ENCODE results near the gene TRABD2A. TPM values are rescaled to one million over a fixed set of nuclear protein-coding genes. Genes with fewer than 3 reads are reported as not detected.

The TRABD2A gene
- total and polyA plus RNA-seq, 2 donors: 1.6 to 13.8 TPM

DNA sequence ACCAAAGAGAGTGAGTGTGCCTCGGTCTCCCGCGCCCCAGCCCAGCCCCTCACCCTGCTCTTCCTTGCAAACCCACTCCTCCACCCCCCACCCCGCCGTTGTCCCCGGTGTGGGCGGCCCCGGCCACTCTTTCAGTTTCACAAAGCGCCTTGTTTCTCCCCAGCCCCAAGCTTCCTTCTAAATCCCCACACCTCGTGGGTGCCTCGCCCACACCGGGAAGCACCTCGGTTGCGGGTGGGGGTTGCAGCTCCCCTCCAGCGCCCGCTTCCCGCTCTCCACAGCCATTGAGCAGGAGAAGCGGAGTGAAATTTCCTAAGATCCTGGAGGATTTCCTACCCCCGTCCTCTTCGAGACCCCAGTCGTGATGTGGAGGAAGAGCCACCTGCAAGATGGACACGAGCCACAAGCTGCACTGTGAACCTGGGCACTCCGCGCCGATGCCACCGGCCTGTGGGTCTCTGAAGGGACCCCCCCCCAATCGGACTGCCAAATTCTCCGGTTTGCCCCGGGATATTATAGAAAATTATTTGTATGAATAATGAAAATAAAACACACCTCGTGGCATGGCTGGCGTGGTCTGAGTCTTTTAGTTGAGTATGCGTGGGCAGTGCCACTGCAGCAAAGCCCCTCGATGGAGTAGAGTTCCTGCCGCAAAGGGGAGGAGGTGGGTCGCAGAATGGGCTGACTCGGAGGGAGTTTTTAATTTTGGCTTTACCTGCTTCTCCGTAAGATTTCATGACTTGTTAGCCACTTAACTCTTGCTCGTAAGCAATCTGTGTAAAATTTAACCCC lies 25.4 kb upstream of the TRABD2A start:
- no peaks in the 10 kb centered on the region for H3K9me3 ChIP-seq (ENCODE audit: control insufficient read depth in 2 of 2, insufficient read depth in 1 of 2, low read length in 1 of 2)
- WGBS: under 1% methylated on average over 38 of the region's 38 CpGs
- peaks cover 7 to 26% of the 10 kb centered on the region in 2 donors for H3K4me1 ChIP-seq (ENCODE audit: control insufficient read depth in 2 of 2, insufficient read depth in 2 of 2, low read length in 2 of 2)
- peaks cover 0 to 5% of the 10 kb centered on the region in 2 donors for H3K27me3 ChIP-seq (ENCODE audit: control insufficient read depth in 2 of 2, insufficient read depth in 1 of 2, low read length in 1 of 2)
- peak overlapping the region; percentile 90 to 97 for H3K4me3 ChIP-seq (ENCODE audit: low read length in 2 of 2)
- peak in 1 of 9 donors; percentile 34 for DNase-seq (ENCODE audit: low read depth in 6 of 9, low spot score in 9 of 9)
- peak overlapping the region; percentile 86 to 98 for H3K27ac ChIP-seq (ENCODE audit: low read depth in 1 of 2, low read length in 1 of 2)
- peaks cover 2 to 6% of the 10 kb centered on the region in 2 donors for H3K36me3 ChIP-seq (ENCODE audit: control insufficient read depth in 2 of 2, insufficient read depth in 2 of 2, low read length in 1 of 2)

DNA sequence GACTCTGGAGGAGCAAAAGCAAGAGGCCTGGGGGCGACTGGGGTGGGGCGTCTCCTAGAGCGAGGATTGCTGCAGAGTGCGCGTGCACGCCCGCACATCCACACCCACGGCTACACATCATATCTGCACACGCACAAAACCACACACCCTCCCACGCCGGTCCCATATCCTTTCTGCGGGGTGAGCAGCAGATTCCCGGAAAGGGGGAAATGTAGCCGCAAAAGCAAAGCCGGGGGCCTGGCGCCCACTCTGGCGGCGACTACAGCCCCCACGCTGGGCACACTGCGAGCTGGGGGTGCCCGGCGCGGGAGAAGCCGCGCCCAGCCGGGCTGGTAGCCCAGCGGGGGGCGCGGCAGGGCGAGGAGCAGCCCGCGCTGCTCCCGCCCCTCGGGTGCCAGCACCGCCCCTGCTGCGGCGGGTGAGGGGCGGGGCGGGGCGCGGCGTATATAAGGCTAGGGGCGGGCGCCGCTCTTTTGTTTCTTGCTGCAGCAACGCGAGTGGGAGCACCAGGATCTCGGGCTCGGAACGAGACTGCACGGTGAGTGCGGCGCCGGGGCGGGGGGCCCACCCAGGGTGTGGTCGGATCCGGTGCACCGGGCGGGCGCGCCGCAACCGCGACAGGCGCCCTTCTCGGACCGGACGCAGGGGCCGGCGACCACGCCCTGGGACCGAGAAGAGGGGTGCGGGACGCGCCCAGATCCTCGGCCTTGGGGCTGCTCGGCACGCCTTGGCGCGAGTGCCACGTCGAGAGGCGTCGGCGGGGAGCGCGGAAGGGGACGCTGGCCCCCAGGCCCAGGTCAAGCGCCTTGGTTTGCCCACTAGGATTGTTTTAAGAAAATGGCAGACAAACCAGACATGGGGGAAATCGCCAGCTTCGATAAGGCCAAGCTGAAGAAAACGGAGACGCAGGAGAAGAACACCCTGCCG lies 24.6 kb upstream of the TRABD2A start, which contains the start of gene TMSB10:
Gene TMSB10 (plus strand): TSS at position 476 of the 927 bp plus-strand sequence.
- Histone ChIP-seq H3K27ac (ENCODE audit: low read depth in 1 of 2, low read length in 1 of 2) (peak within 1 kb of the TSS; percentile 86 to 98), H3K27me3 (ENCODE audit: control insufficient read depth in 2 of 2, insufficient read depth in 1 of 2, low read length in 1 of 2) (peaks cover 0 to 5% of the 10 kb centered on the region in 2 donors), H3K9me3 (ENCODE audit: control insufficient read depth in 2 of 2, insufficient read depth in 1 of 2, low read length in 1 of 2) (no peaks in the 10 kb centered on the region), H3K4me1 (ENCODE audit: control insufficient read depth in 2 of 2, insufficient read depth in 2 of 2, low read length in 2 of 2) (peaks cover 7 to 26% of the 10 kb centered on the region in 2 donors), H3K4me3 (ENCODE audit: low read length in 2 of 2) (peak within 1 kb of the TSS; percentile 90 to 97), H3K36me3 (ENCODE audit: control insufficient read depth in 2 of 2, insufficient read depth in 2 of 2, low read length in 1 of 2) (peaks cover 2 to 6% of the 10 kb centered on the region in 2 donors)
- WGBS: under 1% methylated on average over 94 of the region's 94 CpGs
- DNase-seq (ENCODE audit: low read depth in 6 of 9, low spot score in 9 of 9): peak in 7 of 9 donors; percentile 78 to 95 (median 87)

DNA sequence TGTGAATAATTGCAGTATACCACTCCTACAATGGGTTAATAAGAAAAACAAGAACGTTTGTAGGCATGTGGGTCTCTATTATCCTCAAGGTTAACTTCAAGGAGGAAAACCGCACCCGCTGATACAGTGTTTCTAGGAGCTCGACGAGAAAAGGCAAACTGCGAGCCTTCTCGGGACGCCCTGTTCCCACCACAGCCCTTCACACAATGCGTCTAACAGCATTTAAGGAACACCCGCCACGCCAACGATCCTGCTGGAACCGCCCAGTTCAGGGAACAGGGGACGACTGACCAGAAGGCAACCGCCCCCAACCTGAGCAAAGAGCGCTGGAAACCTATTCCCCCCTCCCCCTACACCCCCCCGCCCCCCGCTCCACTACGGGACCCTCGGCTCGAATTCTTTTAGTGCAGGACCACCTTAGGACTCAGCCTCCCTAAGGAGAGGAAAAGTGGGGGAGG lies 23.9 kb upstream of the TRABD2A start:
- peaks cover 7 to 26% of the 10 kb centered on the region in 2 donors for H3K4me1 ChIP-seq (ENCODE audit: control insufficient read depth in 2 of 2, insufficient read depth in 2 of 2, low read length in 2 of 2)
- under 1% methylated on average over 21 of the region's 21 CpGs for WGBS
- H3K4me3 ChIP-seq (ENCODE audit: low read length in 2 of 2): peak overlapping the region; percentile 73 to 90
- H3K9me3 ChIP-seq (ENCODE audit: control insufficient read depth in 2 of 2, insufficient read depth in 1 of 2, low read length in 1 of 2): no peaks in the 10 kb centered on the region
- H3K27me3 ChIP-seq (ENCODE audit: control insufficient read depth in 2 of 2, insufficient read depth in 1 of 2, low read length in 1 of 2): peaks cover 0 to 5% of the 10 kb centered on the region in 2 donors
- peaks cover 2 to 6% of the 10 kb centered on the region in 2 donors for H3K36me3 ChIP-seq (ENCODE audit: control insufficient read depth in 2 of 2, insufficient read depth in 2 of 2, low read length in 1 of 2)
- DNase-seq (ENCODE audit: low read depth in 6 of 9, low spot score in 9 of 9): peak in 1 of 9 donors; percentile 62
- peak overlapping the region; percentile 80 to 98 for H3K27ac ChIP-seq (ENCODE audit: low read depth in 1 of 2, low read length in 1 of 2)

DNA sequence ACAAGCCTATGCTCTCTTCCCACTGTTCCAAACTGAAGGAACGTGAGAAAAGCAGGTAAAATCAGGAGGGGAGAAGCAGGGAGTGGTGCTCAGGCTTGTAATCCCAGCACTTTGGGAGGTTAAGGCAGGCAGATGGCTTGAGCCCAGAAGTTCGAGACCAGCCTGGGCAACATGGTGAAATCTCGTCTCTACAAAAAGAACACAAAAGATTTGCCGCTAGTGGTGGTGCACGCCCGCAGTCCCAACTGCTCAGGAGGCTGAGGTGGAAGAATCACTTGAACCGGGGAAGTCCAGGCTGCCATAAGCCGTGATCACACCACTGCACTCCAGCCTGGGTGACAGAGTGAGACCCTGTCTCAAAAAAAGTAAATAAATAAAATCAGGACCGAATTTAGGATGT lies 23.3 kb upstream of the TRABD2A start:
- Histone ChIP-seq H3K36me3 (ENCODE audit: control insufficient read depth in 2 of 2, insufficient read depth in 2 of 2, low read length in 1 of 2) (peaks cover under 1 to 2% of the 10 kb centered on the region in 2 donors), H3K27me3 (ENCODE audit: control insufficient read depth in 2 of 2, insufficient read depth in 1 of 2, low read length in 1 of 2) (peaks cover 0 to 5% of the 10 kb centered on the region in 2 donors), H3K9me3 (ENCODE audit: control insufficient read depth in 2 of 2, insufficient read depth in 1 of 2, low read length in 1 of 2) (no peaks in the 10 kb centered on the region), H3K27ac (ENCODE audit: low read depth in 1 of 2, low read length in 1 of 2) (no peak overlapping the region), H3K4me3 (ENCODE audit: low read length in 2 of 2) (no peak overlapping the region), H3K4me1 (ENCODE audit: control insufficient read depth in 2 of 2, insufficient read depth in 2 of 2, low read length in 2 of 2) (peaks cover 7 to 28% of the 10 kb centered on the region in 2 donors)
- no peak for DNase-seq (ENCODE audit: low read depth in 6 of 9, low spot score in 9 of 9)
- WGBS: 88% methylated on average over 9 of the region's 9 CpGs

DNA sequence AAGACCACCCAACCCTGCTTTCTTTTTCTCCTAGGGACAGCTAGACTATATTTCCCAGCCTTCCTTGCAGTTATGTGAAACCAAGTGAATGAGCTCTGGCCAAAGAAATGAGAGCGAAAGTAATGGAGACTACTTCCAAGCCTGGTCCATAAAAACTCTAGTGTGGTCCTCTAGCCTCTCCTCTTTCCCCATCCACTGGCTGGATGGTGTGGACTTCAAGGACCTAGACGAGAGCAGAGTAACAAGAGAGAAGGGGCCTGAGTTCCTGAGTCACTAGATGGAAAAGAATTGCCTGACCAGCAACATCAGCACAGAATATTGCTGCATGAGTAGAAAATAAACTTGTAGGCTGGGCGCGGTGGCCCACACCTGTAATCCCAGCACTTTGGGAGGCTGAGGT lies 21.6 kb upstream of the TRABD2A start:
- H3K36me3 ChIP-seq (ENCODE audit: control insufficient read depth in 2 of 2, insufficient read depth in 2 of 2, low read length in 1 of 2): no peaks in the 10 kb centered on the region
- H3K4me3 ChIP-seq (ENCODE audit: low read length in 2 of 2): no peak overlapping the region
- no peak for DNase-seq (ENCODE audit: low read depth in 6 of 9, low spot score in 9 of 9)
- 97% methylated on average over 4 of the region's 4 CpGs for WGBS
- H3K9me3 ChIP-seq (ENCODE audit: control insufficient read depth in 2 of 2, insufficient read depth in 1 of 2, low read length in 1 of 2): no peaks in the 10 kb centered on the region
- peaks cover 11 to 26% of the 10 kb centered on the region in 2 donors for H3K4me1 ChIP-seq (ENCODE audit: control insufficient read depth in 2 of 2, insufficient read depth in 2 of 2, low read length in 2 of 2)
- H3K27me3 ChIP-seq (ENCODE audit: control insufficient read depth in 2 of 2, insufficient read depth in 1 of 2, low read length in 1 of 2): peaks cover 0 to 5% of the 10 kb centered on the region in 2 donors
- H3K27ac ChIP-seq (ENCODE audit: low read depth in 1 of 2, low read length in 1 of 2): no peak overlapping the region

DNA sequence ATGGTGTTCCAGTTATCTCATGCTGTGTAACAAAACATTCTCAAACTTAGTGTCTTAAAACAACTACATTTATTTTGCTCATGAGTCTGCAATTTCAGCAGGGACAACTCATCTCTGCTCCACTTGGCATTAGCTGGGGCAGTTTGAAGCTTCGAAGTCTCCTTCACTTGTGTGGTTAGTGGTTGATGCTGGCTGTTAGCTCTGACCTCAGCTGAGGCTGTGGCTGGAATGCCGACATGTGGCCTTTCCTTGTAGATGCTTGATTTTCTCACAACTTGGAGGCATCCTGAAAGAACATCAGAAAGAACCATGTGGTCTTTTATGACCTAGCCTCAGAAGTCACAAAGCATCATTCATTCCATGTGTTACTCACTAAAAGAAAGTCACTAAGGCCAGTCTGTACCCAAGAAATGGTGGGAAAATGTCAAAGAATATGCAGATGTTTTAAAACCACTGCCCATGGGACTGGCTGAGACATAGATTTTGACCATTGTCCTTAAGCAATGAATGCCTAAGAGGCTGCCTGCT lies 20.8 kb upstream of the TRABD2A start:
- no peaks in the 10 kb centered on the region for H3K36me3 ChIP-seq (ENCODE audit: control insufficient read depth in 2 of 2, insufficient read depth in 2 of 2, low read length in 1 of 2)
- H3K4me3 ChIP-seq (ENCODE audit: low read length in 2 of 2): no peak overlapping the region
- no peak for DNase-seq (ENCODE audit: low read depth in 6 of 9, low spot score in 9 of 9)
- WGBS: 40% methylated on average over 2 of the region's 2 CpGs
- H3K4me1 ChIP-seq (ENCODE audit: control insufficient read depth in 2 of 2, insufficient read depth in 2 of 2, low read length in 2 of 2): peaks cover 7 to 19% of the 10 kb centered on the region in 2 donors
- no peak overlapping the region for H3K27ac ChIP-seq (ENCODE audit: low read depth in 1 of 2, low read length in 1 of 2)
- H3K27me3 ChIP-seq (ENCODE audit: control insufficient read depth in 2 of 2, insufficient read depth in 1 of 2, low read length in 1 of 2): peaks cover 0 to 5% of the 10 kb centered on the region in 2 donors
- no peaks in the 10 kb centered on the region for H3K9me3 ChIP-seq (ENCODE audit: control insufficient read depth in 2 of 2, insufficient read depth in 1 of 2, low read length in 1 of 2)

DNA sequence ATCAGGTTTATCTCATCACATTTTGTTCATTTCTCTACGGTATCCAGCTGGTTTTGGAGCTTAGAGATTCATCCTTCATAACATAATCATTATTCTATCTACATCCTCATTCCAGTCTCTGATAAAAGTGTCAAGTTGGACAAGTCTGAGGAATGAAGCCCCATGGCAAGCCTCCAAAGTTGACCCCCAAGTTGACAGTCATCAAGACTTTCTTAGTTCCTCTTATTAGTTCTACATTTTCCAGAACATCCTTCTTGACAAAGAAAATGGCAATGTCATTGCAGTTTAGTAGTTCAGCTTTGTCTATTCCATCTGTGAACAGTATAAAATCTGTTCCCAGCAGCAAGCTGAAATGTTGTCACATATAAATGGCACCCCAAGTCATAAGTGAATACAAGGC lies 20.1 kb upstream of the TRABD2A start:
- no peak for DNase-seq (ENCODE audit: low read depth in 6 of 9, low spot score in 9 of 9)
- Histone ChIP-seq H3K4me1 (ENCODE audit: control insufficient read depth in 2 of 2, insufficient read depth in 2 of 2, low read length in 2 of 2) (peaks cover 7 to 19% of the 10 kb centered on the region in 2 donors), H3K27ac (ENCODE audit: low read depth in 1 of 2, low read length in 1 of 2) (no peak overlapping the region), H3K4me3 (ENCODE audit: low read length in 2 of 2) (no peak overlapping the region), H3K27me3 (ENCODE audit: control insufficient read depth in 2 of 2, insufficient read depth in 1 of 2, low read length in 1 of 2) (peaks cover 0 to 2% of the 10 kb centered on the region in 2 donors), H3K9me3 (ENCODE audit: control insufficient read depth in 2 of 2, insufficient read depth in 1 of 2, low read length in 1 of 2) (no peaks in the 10 kb centered on the region), H3K36me3 (ENCODE audit: control insufficient read depth in 2 of 2, insufficient read depth in 2 of 2, low read length in 1 of 2) (no peaks in the 10 kb centered on the region)
- WGBS: 95% methylated on average over 1 of the region's 1 CpG

DNA sequence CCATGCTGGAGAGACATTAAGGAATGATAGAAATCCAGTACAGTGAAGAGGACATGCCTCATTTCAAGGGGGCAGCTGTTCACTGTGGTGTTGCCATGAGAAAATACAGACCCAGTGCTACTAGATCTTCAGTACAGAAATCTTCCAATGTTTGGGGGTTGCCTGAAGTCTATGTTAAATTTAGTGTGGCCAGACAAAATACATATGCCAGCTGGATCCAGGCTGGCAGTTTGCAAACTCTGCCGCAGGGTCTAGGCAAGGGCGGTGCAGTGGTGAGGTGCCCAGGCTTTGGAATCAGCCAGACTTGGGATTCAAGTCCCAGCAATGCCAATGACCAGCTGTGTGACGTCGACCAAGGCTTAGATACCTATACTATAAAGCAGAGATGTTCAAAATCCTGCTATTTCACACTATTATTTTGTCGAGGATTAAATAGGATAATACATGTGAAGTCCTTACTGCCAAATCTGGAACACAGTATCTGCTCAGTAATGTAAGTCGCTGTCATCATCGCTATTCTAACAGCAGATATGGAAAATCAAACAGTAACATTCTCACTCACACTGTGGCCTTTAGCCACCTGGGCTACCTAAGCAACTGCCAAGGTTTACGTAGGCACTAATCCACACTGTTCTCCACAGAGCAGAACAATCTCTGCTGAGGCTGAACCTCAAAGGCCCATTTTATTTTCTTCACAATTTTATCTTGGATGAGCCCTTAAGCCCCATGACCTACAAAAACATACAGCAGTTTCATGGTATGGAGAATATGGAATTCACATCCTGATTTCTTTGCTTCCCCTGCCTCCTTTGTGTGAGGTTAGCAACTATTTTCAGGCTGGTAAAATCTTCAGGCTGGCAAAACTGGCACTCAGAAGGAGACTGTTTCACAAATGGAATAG lies 18.7 kb upstream of the TRABD2A start:
- H3K4me1 ChIP-seq (ENCODE audit: control insufficient read depth in 2 of 2, insufficient read depth in 2 of 2, low read length in 2 of 2): peaks cover 13 to 21% of the 10 kb centered on the region in 2 donors
- no peak overlapping the region for H3K27ac ChIP-seq (ENCODE audit: low read depth in 1 of 2, low read length in 1 of 2)
- 98% methylated on average over 8 of the region's 8 CpGs for WGBS

More for the DNA sequence above, 18.7 kb upstream of the TRABD2A start:
- no peaks in the 10 kb centered on the region for H3K27me3 ChIP-seq (ENCODE audit: control insufficient read depth in 2 of 2, insufficient read depth in 1 of 2, low read length in 1 of 2)
- no peaks in the 10 kb centered on the region for H3K36me3 ChIP-seq (ENCODE audit: control insufficient read depth in 2 of 2, insufficient read depth in 2 of 2, low read length in 1 of 2)
- H3K9me3 ChIP-seq (ENCODE audit: control insufficient read depth in 2 of 2, insufficient read depth in 1 of 2, low read length in 1 of 2): no peaks in the 10 kb centered on the region
- H3K4me3 ChIP-seq (ENCODE audit: low read length in 2 of 2): no peak overlapping the region
- no peak for DNase-seq (ENCODE audit: low read depth in 6 of 9, low spot score in 9 of 9)

Measured in thymus (tissue), 11 donors.